ENCODE measurements around the gene CRYBG1.

Gene CRYBG1

GRCh38 chr6:106419900-106420613 is 59.5 kb downstream of the CRYBG1 start:
- no peak for DNase-seq

DNA sequence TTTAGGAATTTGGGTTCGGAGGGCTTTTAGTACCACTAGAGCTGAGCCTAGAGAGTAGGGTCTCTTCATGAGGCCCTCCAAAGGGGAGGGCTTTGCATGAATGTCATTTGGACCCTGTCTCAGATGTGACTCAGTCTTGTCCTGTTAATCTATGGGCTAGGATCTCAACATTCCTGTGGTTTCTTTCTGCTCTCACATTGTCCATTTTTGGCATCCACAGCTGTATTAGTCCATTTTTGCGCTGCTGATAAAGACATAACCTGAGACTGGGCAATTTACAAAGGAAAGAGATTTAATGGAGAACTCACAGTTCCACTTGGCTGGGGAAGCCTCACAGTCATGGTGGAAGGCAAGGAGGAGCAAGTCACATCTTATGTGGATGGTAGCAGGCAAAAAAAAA is 61.0 kb downstream of the CRYBG1 start:
- no peak for DNase-seq

DNA sequence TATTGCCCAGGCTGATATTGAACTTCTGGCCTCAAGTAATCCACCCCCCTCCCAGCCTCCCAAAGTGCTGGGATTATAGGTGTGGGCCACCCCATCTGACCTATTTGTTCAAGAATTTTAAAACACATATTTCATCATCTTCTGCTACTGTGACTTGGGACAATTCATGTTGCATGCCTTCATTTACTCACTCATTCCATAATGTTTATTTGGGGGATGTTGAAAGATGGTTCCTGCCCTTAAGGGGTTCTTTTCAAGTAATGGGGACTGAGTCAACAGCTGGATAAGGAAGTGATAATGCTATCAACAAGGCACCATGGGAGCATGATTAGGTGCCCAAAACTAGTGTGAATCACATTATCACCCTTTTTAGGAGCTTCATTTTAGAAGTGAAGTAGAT is 62.0 kb downstream of the CRYBG1 start:
- DNase-seq: no peak

DNA sequence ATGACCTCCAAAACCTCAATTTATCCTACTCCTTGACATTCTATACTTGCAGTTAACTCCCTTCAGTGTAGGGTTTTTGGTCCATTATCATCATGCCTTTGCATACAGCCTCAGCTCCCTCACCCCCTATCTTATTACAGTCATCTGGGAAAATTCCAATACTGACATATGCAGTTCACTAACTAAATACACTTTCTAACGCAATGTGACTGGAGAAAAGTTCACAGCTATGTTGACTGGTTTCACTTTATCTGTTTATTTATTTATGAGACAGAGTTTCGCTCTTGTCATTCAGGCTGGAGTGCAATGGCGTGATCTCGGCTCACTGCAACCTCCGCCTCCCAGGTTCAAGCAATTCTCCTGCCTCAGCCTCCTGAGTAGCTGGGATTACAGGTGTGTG is 64.9 kb downstream of the CRYBG1 start:
- no peak for DNase-seq

- DNase-seq: no peak
Observed at GRCh38 chr6:106426250-106426970, 65.9 kb downstream of the CRYBG1 start.

DNA sequence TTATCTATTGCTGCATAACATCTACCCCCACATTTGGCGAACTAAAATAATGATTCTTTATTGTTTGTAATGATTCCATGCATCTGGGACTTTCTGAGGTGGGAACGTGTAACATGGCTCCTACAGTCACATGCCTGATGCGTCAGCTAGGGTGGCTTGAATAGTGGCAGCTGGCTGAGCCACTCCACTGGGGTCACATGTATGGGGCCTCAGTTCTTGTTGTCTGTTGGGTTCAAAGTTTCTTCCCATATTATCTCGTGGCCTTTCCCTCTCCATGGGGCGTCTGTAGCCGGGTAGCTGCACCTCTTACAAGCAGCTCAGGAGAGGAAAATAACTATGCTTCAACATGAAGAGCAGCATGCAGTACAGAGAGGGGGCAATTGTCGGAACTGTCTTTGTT is 69.9 kb downstream of the CRYBG1 start:
- DNase-seq: no peak

DNA sequence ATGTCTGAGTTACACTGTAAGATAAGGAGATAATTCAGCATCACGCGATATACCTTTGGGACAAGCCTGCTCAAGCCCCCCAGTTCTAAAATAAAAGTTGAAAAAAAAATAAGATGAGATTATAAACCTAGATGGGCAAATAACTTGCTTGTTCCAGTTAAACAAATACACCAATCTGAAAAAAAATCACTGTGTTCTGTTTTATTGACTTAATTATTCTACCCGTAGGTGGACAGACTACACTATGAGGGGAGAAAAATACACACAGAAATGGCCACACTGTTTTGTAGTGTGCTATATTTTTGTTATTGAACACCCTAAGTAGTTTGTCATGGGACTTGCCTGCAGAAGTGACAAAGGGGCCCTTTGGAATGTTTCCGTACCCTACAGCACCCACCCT is 70.9 kb downstream of the CRYBG1 start:
- no peak for DNase-seq

- no peak for DNase-seq
Observed at GRCh38 chr6:106431972-106432371, 71.5 kb downstream of the CRYBG1 start.

GRCh38 chr6:106434530-106434929 is 74.0 kb downstream of the CRYBG1 start:
- no peak for DNase-seq

DNA sequence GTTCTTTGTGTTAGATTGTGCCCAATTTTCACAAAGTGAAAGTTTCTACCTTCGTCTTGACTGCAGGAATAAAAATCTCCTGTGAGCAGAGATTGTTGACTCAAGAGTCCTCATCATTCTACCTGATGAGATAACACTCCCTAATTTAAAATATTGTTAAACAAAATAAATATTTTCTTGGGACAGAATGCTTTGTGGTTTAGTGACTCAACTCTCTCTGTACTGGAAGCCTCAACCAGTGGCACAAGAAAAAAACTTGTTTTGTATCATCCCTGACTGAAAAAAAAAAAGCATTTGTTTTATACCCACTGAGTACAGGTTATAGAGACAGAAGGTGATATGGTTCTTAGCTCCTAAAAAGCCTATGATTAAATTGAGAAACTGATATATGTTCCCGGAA is 78.9 kb downstream of the CRYBG1 start:
- no peak for DNase-seq

DNA sequence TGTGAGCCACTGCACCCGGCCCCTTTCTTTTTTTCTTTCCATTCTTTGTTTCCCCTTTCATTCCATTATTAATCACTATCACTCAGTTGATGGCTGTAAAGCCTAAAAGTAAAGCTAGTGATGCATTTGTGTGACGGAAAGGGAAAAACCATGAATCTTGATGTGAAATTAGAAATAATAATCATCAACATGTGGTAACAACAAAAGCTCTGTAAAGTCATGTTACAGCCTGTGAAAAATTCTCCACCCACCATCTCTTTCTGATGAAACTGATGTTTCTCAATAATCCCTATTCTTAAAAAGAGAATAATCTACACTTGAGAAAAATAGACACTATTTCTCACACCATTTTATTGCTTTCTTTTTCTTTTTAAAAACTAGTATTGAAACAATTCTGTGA is 80.0 kb downstream of the CRYBG1 start:
- DNase-seq: no peak

- no peak for DNase-seq
Observed at GRCh38 chr6:106442395-106442794, 81.9 kb downstream of the CRYBG1 start.

DNA sequence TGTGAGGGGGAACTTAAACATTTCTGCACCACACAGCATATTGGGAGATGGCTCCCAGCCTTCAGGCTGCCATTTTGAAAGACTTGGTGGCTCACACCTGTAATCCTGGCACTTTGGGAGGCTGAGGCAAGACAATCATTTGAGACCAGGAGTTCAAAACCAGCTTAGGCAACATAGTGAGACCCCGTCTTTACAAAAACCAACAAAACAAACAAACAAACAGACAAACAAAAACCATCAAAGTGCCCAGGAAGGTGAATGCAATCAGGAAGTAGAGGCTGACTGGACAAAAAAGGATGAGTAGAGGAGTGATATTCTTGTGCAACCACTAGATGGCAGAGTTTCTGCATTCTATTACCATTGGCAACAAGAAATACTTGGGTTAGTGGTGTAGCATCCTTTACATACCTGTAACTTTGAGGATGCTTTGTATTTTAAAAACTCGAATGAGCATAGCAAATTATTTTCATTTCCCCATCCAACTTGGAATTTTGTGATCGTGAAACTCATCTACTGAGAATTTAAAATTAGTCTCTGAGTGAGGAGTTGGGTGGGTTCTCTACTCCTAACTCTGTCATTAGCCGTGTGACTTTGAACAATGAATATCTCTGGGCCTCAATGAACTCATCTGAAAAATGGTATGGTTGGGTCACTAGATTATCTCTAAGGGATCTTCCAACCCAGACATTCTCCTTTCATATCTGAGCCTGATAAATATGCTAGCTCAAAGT is 84.4 kb downstream of the CRYBG1 start:
- peak in 2 of 56 donors; percentile 4 to 5 for DNase-seq

DNA sequence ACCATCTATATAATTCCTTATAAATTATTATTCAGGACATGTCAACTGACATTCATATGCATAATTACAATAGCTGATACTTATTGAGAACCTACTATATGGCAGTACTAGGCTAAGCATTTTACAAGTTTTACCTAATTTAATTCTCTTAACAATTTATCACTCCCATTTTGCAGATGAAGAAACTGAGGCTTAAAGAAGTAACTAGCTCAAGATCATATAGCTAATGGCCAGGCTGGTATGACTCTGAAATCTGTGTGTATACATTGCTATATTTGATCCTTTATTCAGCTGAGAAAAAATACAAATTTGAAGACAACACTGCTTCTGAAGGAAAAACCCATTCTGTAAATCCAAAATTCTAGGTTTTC is 85.0 kb downstream of the CRYBG1 start:
- no peak for DNase-seq

- DNase-seq: no peak
Observed at GRCh38 chr6:106446287-106446885, 85.9 kb downstream of the CRYBG1 start.

DNA sequence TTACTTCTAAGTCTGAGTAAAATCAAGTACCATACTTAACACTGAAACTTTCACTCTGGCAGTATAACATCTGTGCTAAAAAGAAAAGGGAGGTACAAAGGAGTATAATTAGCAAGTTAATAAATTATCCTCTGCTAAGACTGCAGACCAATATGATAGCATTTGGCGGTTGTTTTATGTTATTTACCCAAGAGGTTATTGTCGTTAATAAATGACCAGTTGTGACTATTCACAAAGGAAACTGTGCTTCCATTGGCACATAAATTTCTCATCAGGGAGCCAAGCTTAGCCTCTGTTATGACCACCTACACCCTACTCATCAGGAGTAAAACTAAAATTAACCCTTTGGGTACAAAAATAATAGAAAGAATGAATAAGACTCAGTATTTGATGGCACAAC is 86.5 kb downstream of the CRYBG1 start:
- no peak for DNase-seq

DNA sequence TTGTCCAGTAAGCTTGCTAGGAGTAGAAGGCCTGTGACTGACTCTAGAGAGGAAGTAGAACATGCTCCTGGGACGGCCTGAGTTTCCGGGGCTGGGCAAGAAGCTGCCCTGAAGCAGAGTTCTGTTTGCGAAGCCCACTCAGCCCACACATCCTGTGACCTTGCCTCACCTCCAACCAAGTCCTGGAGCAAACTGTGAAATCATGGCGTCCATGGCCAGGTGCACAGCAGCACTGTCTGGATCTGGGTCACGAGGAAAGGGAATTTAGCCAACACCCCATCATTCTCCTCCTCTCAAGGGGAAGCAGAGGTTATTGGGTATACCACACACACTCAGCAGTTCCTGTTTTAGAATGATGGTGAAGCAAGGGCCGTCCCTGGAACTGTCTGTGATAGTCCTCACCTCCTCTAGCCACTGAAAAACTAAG is 87.5 kb downstream of the CRYBG1 start:
- peak in 11 of 56 donors; percentile 3 to 40 (median 11) for DNase-seq

DNA sequence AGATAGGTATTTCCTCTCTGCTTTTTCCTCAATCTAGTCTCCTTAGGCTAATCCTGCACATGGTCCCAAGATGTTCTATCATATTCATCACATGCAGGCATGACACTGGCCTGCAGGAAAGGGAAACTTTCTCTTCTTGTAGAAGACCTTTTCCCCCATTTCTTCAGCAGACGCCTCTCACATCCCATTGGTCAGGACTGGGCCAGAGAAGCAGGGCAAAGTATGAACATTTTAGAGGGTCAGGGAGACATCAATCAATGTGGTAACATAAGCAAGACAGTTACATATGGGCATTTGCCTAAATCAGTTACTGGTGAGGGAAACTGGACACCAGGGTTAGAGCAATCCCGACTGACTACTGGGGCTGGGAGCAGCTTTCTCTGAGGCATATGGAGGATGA is 90.1 kb downstream of the CRYBG1 start:
- no peak for DNase-seq

- no peak for DNase-seq
Observed at GRCh38 chr6:106451439-106451838, 90.9 kb downstream of the CRYBG1 start.

GRCh38 chr6:106452628-106453027 is 92.1 kb downstream of the CRYBG1 start:
- no peak for DNase-seq

GRCh38 chr6:106453756-106454367 is 93.3 kb downstream of the CRYBG1 start:
- no peak for DNase-seq

- DNase-seq: no peak
Observed at GRCh38 chr6:106456756-106457155, 96.2 kb downstream of the CRYBG1 start.
